Lower lobe of right lung (tissue), 2 donors: ENCODE measurements around the gene ACP1. TPM values are rescaled to one million over a fixed set of nuclear protein-coding genes. Genes with fewer than 3 reads are reported as not detected.
A peak's percentile ranks its signal among the peaks of the same experiment; 100 is the strongest.

Source experiments
- ATAC-seq, 2 donors: fragments of 200-7000 bp; cut with Tn5 transposase; one replicate each; pipeline ENCODE4 v1.9.1; 2020 to 2022; ENCODE audit warnings: mild to moderate bottlenecking in 2 of 2, moderate library complexity in 2 of 2
- DNase-seq: peaks from one replicate; pipeline ENCODE4 v3.0.0-alpha.2; 2020
- H3K27ac ChIP-seq: fragments of 200-600 bp; one replicate; pipeline ENCODE4 v1.8.0; 2022
- H3K27me3 ChIP-seq: fragments of 200-600 bp; one replicate; pipeline ENCODE4 v1.8.0; 2022; ENCODE audit warnings: low read depth
- H3K36me3 ChIP-seq: fragments of 200-600 bp; one replicate; pipeline ENCODE4 v1.8.0; 2022; ENCODE audit warnings: mild to moderate bottlenecking
- H3K4me1 ChIP-seq: fragments of 200-600 bp; one replicate; pipeline ENCODE4 v1.8.0; 2022
- H3K4me3 ChIP-seq: fragments of 200-600 bp; one replicate; pipeline ENCODE4 v1.8.0; 2022; ENCODE audit warnings: mild to moderate bottlenecking
- H3K9me3 ChIP-seq: fragments of 200-600 bp; one replicate; pipeline ENCODE4 v1.8.0; 2022
- intact Hi-C: fragments of 100-400 bp; cut with DNase I; formaldehyde crosslinking; loops from one replicate; pipeline ENCODE4 v1.11.0; 2022
- total RNA-seq: library from RNA; stranded (reverse); fragmentation: NEBNext Ultra II Directional; extraction: Animal tissue kit (Norgen Biotek cat#: 25700); gene quantifications from one replicate; pipeline ENCODE4 v1.2.1, GENCODE V29; 2021
- TF ChIP-seq, protein P1 (sequence below): fragments of 200-600 bp; IDR thresholded peaks from one replicate; pipeline ENCODE4 v1.8.0; 2022; ENCODE audit warnings: antibody characterized with exemption, mild to moderate bottlenecking
- donor health status: DM: no; HTN: yes; CAD: no; lungs with severe emphysema.

ACP1 gene
- total RNA-seq, 1 donor from 2014 or later: 68.6 TPM

DNA sequence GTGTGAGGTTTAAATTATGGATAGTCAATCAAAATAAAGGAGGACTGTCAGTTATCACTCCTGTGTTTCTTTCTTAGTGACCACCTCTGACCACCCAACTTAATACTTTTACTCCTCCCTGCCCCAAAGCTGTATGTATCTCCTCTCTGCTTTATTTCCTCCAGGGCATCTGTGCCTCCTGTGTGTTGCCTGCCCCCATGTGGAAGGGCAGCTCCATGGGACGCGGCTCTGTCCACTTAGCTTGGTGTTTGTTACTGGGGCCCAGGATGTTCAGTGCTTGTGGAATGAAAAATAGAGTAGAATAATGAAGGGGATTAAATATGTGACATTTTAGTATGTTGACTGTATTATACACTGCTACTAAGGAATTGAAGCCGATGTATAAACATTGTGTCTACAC, 9.8 kb downstream of the ACP1 start:
- intact Hi-C loops: no loop called here
- no peaks in the 10 kb centered on the region for H3K27me3 ChIP-seq
- peaks cover 76% of the 10 kb centered on the region for H3K36me3 ChIP-seq
- TF ChIP-seq, protein P1, sequence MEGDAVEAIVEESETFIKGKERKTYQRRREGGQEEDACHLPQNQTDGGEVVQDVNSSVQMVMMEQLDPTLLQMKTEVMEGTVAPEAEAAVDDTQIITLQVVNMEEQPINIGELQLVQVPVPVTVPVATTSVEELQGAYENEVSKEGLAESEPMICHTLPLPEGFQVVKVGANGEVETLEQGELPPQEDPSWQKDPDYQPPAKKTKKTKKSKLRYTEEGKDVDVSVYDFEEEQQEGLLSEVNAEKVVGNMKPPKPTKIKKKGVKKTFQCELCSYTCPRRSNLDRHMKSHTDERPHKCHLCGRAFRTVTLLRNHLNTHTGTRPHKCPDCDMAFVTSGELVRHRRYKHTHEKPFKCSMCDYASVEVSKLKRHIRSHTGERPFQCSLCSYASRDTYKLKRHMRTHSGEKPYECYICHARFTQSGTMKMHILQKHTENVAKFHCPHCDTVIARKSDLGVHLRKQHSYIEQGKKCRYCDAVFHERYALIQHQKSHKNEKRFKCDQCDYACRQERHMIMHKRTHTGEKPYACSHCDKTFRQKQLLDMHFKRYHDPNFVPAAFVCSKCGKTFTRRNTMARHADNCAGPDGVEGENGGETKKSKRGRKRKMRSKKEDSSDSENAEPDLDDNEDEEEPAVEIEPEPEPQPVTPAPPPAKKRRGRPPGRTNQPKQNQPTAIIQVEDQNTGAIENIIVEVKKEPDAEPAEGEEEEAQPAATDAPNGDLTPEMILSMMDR: no peak
- H3K4me1 ChIP-seq: peaks cover 6% of the 10 kb centered on the region
- no peak for ATAC-seq
- H3K27ac ChIP-seq: no peak overlapping the region
- no peak overlapping the region for H3K4me3 ChIP-seq
- no peak for DNase-seq
- H3K9me3 ChIP-seq: no peaks in the 10 kb centered on the region

DNA sequence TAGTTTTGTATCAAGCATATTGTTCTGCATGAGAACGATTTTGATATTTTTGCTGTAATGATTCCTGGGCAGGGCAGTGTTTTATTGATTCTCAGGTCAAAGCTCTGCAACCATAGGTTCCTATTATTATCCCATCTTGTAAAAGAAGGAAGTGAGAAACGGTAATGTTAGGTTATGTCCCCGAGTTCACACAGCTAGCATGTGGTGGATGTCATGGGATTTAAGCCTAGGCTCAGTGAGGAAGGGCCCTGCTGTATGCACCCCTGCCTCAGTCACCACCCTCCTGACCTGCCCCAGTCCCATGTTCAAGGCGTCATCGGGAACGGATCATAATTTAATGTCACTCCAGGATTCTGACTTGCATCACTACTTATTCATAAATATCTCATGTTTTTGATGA, 10.7 kb downstream of the ACP1 start:
- Histone ChIP-seq H3K4me3 (no peak overlapping the region), H3K9me3 (no peaks in the 10 kb centered on the region), H3K27ac (no peak overlapping the region), H3K27me3 (no peaks in the 10 kb centered on the region), H3K4me1 (no peaks in the 10 kb centered on the region), H3K36me3 (peaks cover 85% of the 10 kb centered on the region)
- intact Hi-C loops: no loop called here
- DNase-seq (no peak), ATAC-seq (no peak)
- TF ChIP-seq, protein P1: no peak

GRCh38 chr2:278312-278926, 13.7 kb downstream of the ACP1 start:
- Histone ChIP-seq H3K27ac (no peak overlapping the region), H3K36me3 (peaks cover 93% of the 10 kb centered on the region), H3K27me3 (no peaks in the 10 kb centered on the region), H3K4me3 (no peak overlapping the region), H3K9me3 (no peaks in the 10 kb centered on the region), H3K4me1 (no peaks in the 10 kb centered on the region)
- DNase-seq: no peak
- TF ChIP-seq, protein P1: no peak
- peak; percentile 29 to 55 for ATAC-seq
- intact Hi-C loops: no loop called here

GRCh38 chr2:278927-279320, 14.2 kb downstream of the ACP1 start:
- no peak for DNase-seq

GRCh38 chr2:279366-279765, 14.6 kb downstream of the ACP1 start:
- TF ChIP-seq, protein P1: no peak
- Histone ChIP-seq H3K27ac (no peak overlapping the region), H3K4me1 (no peaks in the 10 kb centered on the region), H3K27me3 (no peaks in the 10 kb centered on the region), H3K36me3 (peaks cover 93% of the 10 kb centered on the region), H3K4me3 (no peak overlapping the region), H3K9me3 (no peaks in the 10 kb centered on the region)
- intact Hi-C loops: no loop called here
- ATAC-seq (peak in 1 of 2 donors; percentile 51), DNase-seq (no peak)

More at GRCh38 chr2:278927-279320, 14.2 kb downstream of the ACP1 start:
- H3K36me3 ChIP-seq: peaks cover 94% of the 10 kb centered on the region
- ATAC-seq: no peak
- no peak overlapping the region for H3K27ac ChIP-seq
- no peak overlapping the region for H3K4me3 ChIP-seq
- H3K27me3 ChIP-seq: no peaks in the 10 kb centered on the region
- H3K9me3 ChIP-seq: no peaks in the 10 kb centered on the region
- TF ChIP-seq, protein P1: no peak
- no peaks in the 10 kb centered on the region for H3K4me1 ChIP-seq
- intact Hi-C loops: no loop called here
